ENCODE data around the gene GNAS. TPM values are rescaled to one million over a fixed set of nuclear protein-coding genes. Genes with fewer than 3 reads are reported as not detected.

GNAS gene
- total and polyA plus RNA-seq, 12 donors, result 614 to 6,333 (median 1,418) TPM

DNA sequence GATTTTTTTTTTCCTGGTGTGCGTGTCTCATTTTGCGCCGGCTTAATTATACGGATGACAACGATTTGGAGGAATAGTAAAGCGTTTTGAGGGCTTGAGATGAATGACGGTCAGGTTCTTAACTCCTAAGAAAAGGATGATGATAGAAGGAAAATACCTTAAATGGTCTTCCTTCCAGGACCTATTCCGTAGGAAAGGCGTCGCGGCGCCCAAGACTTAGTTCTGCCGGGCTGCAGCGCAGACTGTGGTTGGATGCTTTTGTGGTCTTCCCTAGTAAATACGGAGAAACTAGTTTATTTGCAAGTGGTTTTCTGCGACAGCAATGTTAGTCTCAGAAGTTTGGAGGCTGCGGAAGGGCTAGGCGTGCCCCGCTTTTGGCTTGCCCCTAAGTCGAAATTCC, 10.2 kb upstream of the GNAS start:
- no peak for TF ChIP-seq POLR2A (IDR thresholded peaks at IDR 0.05)
- TF ChIP-seq, protein P1, sequence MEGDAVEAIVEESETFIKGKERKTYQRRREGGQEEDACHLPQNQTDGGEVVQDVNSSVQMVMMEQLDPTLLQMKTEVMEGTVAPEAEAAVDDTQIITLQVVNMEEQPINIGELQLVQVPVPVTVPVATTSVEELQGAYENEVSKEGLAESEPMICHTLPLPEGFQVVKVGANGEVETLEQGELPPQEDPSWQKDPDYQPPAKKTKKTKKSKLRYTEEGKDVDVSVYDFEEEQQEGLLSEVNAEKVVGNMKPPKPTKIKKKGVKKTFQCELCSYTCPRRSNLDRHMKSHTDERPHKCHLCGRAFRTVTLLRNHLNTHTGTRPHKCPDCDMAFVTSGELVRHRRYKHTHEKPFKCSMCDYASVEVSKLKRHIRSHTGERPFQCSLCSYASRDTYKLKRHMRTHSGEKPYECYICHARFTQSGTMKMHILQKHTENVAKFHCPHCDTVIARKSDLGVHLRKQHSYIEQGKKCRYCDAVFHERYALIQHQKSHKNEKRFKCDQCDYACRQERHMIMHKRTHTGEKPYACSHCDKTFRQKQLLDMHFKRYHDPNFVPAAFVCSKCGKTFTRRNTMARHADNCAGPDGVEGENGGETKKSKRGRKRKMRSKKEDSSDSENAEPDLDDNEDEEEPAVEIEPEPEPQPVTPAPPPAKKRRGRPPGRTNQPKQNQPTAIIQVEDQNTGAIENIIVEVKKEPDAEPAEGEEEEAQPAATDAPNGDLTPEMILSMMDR (IDR thresholded peaks at IDR 0.05), result no peak
- no peaks in the 10 kb centered on the region for H3K4me1 ChIP-seq (replicated peaks in 1 of 2)
- no peaks in the 10 kb centered on the region for H3K36me3 ChIP-seq (replicated peaks in 1 of 2)
- no peaks in the 10 kb centered on the region for H3K27me3 ChIP-seq
- no peak overlapping the region for H3K27ac ChIP-seq
- no peak overlapping the region for H3K4me3 ChIP-seq
- DNase-seq, result no peak
- H3K9me3 ChIP-seq (replicated peaks in 1 of 3), result no peaks in the 10 kb centered on the region
- WGBS, 4 donors, result 51 to 63% (median 57%) methylated on average over 20 of the region's 20 CpGs
- intact Hi-C loops (cut with DNase I), result loop anchor here in 1 of 2 donors (10.0 kb wide), 1 partner anchor 607 kb away; no protein-coding TSS in a partner anchor

DNA sequence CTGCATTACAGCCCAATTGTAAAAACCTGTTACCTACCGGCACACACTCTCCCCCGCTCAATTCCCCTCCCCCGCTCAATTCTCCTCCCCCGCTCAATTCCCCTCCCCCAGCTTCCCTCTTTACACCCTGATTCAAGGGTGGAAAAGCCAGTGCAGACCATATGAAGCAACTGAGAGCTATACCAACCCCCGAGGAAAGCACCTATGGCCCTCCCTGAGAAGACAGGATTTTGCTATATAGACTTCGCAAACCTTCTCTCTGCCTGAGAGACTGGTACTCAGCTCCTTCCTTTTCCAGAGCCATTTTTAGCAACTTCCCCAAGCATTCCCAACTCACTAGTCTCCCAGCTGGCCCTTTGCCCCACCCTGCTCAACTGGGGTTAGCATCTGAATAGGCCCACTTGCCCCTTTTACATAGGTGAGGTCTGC, 9.4 kb upstream of the GNAS start:
- no peak for DNase-seq
- intact Hi-C loops (cut with DNase I), result loop anchor here in 1 of 2 donors (10.0 kb wide), 1 partner anchor 608 kb away; no protein-coding TSS in a partner anchor
- H3K9me3 ChIP-seq (replicated peaks in 1 of 3), result no peaks in the 10 kb centered on the region
- TF ChIP-seq POLR2A (IDR thresholded peaks at IDR 0.05), result no peak
- TF ChIP-seq, protein P1 (IDR thresholded peaks at IDR 0.05), result no peak
- H3K27ac ChIP-seq, result no peak overlapping the region
- no peak overlapping the region for H3K4me3 ChIP-seq
- WGBS, 4 donors, result 47 to 59% (median 57%) methylated on average over 6 of the region's 6 CpGs
- H3K36me3 ChIP-seq (replicated peaks in 1 of 2), result no peaks in the 10 kb centered on the region
- H3K4me1 ChIP-seq (replicated peaks in 1 of 2), result no peaks in the 10 kb centered on the region
- H3K27me3 ChIP-seq, result no peaks in the 10 kb centered on the region

GRCh38 chr20:58845706-58846105, 6.8 kb upstream of the GNAS start:
- H3K27me3 ChIP-seq, result no peaks in the 10 kb centered on the region
- H3K36me3 ChIP-seq (replicated peaks in 1 of 2), result no peaks in the 10 kb centered on the region
- no peak overlapping the region for H3K4me3 ChIP-seq
- intact Hi-C loops (cut with DNase I), result loop anchor here in 1 of 2 donors (10.0 kb wide), 1 partner anchor 611 kb away; no protein-coding TSS in a partner anchor
- no peak overlapping the region for H3K27ac ChIP-seq
- TF ChIP-seq, protein P1 (IDR thresholded peaks at IDR 0.05), result no peak
- no peak for TF ChIP-seq POLR2A (IDR thresholded peaks at IDR 0.05)
- H3K9me3 ChIP-seq (replicated peaks in 1 of 3), result no peaks in the 10 kb centered on the region
- no peak for DNase-seq
- H3K4me1 ChIP-seq (replicated peaks in 1 of 2), result no peaks in the 10 kb centered on the region
- WGBS, 4 donors, result 73 to 77% (median 76%) methylated on average over 3 of the region's 3 CpGs

DNA sequence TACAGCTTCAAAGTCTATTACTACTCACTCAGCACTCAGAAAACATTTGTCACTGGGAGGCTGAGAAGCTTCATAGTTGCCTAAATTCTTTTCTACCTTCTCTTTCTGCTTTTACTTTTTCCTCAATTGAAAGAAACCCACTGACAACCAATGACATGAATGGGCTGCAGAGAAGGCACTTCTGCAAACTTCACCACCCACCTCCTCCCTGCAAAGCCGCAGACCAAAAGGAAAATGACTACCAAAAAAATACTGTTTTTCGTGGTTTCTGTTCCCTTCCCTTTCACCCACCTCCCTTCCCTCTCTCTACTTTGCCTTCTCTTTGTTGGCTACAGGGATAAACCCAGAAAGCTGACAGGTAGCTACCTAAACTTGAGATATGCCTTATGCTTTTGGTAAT, 5.1 kb upstream of the GNAS start:
- intact Hi-C loops (cut with DNase I), result loop anchor here in 1 of 2 donors (10.0 kb wide), 1 partner anchor 613 kb away; no protein-coding TSS in a partner anchor

More for the DNA sequence above, 5.1 kb upstream of the GNAS start:
- Histone ChIP-seq H3K27ac (no peak overlapping the region), H3K4me1 (replicated peaks in 1 of 2) (no peaks in the 10 kb centered on the region), H3K27me3 (peaks cover 12% of the 10 kb centered on the region), H3K36me3 (replicated peaks in 1 of 2) (no peaks in the 10 kb centered on the region), H3K9me3 (replicated peaks in 1 of 3) (no peaks in the 10 kb centered on the region), H3K4me3 (no peak overlapping the region)
- no peak for DNase-seq
- 59 to 70% (median 62%) methylated on average over 2 of the region's 2 CpGs for WGBS, 4 donors
- TF ChIP-seq, protein P1 (IDR thresholded peaks at IDR 0.05), result no peak
- no peak for TF ChIP-seq POLR2A (IDR thresholded peaks at IDR 0.05)
